NCI-H2107 treated with DMSO at 0.1 percent for 48 hours (cell line): ENCODE data around the gene FER.
"Not testable (repeated sequence)": the region's sequence is repeated elsewhere in the genome, so short reads cannot be mapped to it uniquely, and the experiment has no call there.

Source experiments
- DNase-seq: peaks from one replicate; lab custom pipeline; 2025; ENCODE audit not compliant: unreplicated experiment; lab: John Stamatoyannopoulos, UW

Gene FER

DNA sequence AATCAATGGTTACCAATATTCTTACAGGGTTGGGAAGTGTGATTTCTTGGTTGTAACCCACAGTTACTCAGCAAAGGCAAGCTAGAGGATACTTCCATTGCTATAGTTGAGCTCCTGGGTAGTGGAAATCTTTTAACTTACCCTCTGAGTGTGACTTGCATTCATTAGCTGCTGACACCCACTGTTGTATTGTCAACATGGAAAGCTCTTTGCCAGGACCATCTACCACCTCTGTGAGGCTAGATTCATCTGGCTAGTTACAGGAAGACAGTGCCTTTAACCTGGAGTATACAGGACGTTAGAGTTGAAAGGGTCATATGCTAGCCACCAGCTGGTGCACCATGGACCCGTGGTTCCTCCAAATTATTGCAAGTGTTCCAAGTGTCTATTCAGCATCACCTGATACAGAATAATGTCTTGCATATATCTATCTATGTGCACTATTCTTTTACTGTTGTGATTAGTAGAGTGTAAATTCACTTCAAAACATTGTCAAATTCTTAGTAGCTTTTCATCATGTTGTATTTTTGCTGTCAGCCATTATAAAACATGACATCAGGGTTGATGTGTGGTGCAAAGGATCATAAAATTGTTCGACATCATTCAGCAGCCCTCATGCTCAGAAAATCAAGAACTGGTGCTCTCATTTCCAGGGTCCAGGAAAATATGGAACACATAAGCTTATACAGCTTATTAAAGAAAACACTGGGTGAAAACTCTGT, 423.1 kb downstream of the FER start:
- DNase-seq, result no peak

DNA sequence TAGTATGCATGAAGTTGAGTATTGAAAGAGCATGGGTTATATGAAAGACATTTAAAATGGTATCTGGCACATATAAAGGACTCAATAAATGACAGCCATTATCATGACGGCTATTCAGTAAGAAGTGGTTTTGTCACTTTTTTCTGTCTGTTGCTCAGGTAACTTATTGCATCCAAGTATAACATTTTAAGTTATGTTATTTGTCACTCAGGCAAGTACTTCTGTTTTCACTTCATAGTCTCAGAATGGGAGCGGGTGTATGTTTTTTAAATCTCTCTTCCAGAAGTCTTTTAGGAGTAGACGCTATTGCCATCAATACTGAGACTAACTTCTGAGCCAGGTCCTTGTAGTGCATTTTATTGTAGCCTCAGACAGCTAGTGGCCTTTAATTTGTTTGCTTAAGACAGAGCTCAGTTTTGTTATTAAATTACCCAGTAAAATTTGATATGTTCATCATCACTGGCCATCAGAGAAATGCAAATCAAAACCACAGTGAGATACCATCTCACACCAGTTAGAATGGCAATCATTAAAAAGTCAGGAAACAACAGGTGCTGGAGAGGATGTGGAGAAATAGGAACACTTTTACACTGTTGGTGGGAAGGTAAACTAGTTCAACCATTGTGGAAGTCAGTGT, 423.9 kb downstream of the FER start:
- not testable (repeated sequence) for DNase-seq

DNA sequence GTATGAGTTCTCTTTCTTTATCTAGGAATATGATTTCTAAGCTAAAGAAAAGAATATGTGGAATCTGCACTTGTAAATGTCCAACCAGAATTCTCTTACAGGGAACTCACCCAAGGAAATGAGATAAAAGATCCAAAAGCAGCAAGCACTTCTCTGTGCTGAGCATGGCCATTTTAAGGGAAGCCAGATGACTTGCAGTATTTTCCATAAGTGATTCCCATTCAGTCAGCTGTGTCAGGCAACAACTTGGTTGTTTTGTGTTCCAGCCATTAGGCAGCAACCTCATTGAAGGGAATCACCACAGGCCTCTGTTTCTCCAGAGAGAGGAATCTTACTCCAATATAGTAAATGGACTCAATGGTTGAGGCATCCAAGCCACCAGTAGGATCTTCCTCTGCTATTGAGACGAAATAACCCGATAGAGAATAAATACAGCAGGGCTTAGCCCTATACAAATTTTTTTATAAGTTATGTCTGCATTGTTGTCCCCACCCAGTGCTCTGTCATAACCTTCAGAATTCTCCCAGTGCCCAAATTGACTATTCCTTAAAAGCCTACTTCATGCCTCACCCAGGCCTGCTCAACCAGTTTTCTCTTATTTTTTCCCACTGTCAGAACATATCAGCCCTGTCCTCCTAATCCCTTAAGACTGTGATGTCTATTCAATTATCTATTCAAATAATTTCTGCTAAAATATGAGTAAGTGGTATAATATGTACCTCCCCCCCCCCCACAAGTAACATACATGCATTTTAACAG, 425.5 kb downstream of the FER start:
- DNase-seq, result no peak

DNA sequence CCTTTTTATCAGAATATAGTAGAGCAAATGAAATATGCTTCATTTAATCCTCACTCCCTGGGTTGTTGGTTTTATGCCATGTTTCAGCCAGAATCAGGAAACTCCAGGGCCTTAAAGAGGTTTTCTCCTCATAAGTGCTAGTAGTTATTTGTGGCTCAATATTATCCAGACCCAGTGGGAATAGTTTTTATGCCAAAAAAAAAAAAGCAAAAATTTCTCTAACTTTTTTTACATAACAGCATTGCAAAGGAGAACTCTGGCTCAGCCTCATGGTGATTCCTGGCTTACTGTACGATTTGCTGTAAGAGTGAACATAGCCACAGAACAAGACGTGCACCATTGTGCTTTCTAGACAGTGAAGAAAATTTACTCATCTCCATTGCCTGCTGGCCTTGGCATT, 429.5 kb downstream of the FER start:
- no peak for DNase-seq

DNA sequence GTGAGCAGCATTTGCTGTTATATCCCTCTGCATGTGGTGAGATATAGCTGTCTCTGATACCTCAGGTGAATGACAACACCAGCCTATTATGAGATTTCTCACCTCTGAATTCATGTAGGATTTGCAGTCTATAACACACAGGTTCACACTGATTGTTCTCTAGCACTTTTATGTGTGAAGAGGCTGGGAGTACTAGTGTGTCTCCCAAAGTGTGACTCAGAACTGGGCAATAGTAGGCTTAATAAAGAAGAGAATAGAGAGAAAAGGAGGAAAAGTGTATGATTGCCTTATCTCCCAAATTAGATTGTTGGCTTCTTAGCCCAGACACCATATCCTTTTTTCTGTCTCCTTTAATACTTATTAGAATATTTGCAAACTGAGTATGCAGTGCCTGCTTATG, 430.1 kb downstream of the FER start:
- no peak for DNase-seq

DNA sequence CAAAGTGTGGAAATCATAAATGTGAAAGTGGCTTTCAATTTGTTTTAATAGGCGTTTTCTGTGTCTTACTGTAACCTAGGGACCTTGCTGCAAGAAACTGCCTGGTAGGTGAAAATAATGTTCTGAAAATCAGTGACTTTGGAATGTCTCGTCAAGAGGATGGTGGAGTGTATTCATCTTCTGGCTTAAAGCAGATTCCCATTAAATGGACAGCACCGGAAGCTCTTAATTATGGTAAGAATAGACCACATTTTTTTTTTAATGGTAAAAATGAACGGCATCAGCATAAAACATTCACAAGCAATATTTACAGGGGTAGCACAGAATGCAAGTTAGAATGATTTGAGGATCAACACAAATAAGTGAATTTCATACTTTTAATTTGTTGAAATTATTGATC, 433.0 kb downstream of the FER start:
- no peak for DNase-seq

DNA sequence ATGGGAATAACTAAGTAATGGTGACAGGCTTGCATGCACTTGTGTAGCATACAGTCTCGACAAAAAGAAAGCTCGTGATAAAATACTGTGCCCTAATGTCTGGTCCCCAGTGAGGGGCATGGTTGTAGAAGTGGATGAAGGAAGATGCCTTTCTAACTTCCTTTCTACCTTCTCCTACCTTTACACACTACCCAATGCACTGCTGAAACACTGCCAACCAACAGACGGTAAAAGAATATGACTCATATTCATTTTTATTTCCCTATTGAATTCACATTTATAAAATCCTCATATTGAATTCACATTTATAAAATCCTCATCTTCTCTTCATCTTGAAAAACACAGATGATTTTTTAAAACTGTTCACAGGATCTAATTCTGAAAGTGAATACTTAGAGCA, 439.1 kb downstream of the FER start:
- no peak for DNase-seq

DNA sequence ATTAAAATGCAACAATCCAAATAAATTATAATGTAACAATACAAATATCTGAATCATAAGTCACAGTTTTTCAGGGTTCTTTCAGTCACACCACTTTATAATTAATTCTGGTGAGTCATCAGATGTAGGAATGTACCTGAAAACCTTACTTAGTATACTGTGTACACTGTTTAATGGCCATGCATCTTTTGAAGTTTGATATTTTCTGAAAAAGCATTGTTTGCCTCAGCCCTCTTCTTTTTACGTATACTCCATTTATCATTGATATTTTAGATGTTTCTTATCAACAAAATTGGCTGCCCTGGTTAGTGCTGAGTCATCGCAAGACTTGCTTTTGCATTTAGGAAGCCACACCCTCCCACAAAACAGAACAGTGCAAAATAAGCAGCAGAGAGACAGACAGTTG, 443.5 kb downstream of the FER start:
- no peak for DNase-seq

DNA sequence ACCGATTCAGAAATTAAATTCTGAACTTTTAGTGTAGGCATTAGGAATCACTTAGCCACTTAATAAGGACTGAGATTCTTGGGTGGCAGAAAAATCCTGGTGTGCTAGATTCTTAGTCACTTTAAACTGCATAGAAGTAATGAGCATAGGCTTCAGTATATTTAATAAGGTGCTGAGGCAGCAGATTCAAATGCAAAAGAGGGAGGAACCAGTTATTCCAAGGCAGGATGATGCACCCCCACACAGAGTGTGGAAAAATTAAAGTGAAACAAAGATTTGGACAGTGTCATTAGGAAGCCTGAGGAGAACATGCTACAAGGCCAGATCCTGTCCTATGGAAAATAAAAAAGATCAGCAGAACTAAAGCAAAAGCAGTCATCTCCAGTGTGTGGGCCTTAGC, 444.3 kb downstream of the FER start:
- no peak for DNase-seq

DNA sequence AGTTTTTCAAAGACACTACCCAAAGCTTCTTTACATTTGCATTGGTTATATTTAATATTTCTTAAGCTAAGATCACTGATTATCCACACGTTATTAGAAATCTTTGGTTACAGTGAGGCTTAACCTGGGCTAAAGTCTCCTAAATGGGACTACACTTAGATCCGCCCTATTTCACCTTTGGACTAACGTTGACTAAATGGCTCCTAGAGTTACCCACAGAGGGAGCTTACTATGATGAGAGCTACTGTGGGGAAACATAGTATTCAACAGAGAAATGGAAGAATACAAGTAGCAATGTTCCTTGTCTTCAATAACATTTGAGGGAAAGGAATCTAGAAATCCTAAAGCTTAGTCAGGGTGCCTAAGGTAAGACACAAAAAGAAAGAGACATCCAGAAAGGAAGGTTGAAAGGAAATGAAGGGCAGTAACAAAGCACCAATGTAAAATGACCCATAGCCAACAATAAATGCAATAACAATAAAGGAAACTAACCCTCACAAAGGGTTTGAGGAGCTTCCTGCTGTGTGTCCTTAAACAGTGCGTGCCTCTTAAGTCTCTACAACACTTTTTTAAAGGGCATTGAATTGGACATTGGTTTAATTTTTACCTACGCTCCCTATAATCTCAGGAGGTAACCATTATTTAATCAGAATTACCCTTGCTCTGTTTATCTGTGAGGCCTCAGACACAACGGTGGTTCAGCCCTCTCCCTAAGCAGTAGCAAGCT, 445.0 kb downstream of the FER start:
- no peak for DNase-seq

DNA sequence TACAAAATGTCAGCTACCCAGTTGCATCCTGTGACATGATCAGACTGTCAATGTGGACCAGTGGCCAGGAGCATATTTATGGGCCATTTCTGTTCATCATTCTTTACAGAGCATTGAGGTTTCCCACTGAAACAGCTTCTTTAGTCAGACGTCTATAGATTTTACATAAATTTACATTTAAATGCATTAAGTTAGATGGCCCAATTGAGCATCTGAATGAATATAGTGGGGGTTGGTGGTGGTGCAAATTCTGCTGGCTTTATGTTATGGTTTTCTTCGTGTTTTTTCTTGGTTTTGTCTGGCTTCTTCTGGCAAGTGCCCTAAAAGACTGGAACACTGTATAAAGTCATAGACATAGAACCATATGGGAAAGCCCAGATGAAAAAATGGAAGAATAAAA, 448.0 kb downstream of the FER start:
- no peak for DNase-seq

DNA sequence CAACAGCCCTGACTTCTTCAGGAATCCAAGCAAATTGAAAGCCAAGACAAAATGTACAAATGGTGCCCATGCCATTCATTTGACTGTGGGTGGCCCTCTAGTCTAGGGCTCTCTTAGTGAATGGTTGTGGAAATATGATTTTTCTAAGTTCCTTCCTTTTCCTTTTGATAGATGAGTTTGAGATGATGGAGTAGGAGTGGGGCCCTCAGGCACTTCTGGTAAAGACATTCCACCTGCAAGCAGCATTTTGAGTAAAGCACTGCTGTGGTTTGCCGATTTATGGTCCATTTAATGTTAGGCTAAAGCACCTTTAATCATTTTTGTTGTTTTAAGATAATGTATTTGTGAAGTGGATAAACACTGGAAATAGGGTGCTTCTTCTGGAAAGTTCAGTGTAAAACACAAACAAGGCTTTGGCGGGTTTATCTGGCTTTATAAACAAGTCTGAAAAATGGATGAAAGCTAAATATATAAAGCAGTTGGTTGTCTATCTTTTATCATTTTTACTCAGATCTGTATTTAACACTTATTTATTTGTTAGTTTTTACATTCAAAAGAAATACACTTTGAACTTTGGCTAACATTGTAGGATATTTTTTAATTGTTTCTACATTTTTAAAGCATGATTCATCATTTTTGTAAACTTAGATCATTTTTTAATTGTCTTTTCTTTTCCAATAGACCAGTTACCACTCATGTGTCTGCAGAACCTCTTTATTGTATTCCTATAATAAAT, 448.6 kb downstream of the FER start:
- no peak for DNase-seq

DNA sequence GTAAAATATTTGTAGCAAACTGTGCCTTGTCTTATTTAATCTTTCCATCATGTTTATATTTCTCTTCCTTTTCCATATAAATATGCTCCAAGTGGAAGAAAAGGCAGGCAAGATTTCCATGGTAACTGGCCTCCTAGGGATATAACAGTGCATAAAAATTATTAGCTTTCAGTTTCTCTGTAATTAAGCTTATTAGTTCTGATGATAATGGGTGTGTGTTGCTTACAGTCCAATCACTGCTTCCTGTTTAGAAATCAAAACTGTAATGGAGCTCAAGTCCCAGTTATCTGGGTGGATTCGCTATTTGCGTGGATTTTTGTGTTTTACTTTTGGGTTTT, 449.1 kb downstream of the FER start:
- DNase-seq, result no peak

DNA sequence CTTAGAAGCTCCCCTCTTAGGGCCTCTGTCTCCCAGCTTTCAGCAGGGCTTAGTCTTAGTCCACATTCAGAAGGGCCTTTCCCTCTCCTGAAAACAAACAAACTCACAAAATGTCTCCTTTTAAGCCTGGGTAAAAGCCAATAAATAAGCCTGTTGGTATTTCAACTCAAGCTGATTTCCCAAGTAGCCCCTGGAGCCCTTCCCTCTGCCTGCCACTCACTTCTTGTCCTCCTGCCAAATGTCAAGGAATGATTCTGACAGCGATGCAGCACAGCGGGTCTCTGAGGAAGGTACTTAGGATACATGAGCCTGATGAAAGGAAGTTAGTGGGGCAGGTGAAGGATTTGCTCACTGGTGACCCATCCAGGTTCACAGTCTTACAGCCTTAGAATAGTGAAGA, 451.6 kb downstream of the FER start:
- no peak for DNase-seq

DNA sequence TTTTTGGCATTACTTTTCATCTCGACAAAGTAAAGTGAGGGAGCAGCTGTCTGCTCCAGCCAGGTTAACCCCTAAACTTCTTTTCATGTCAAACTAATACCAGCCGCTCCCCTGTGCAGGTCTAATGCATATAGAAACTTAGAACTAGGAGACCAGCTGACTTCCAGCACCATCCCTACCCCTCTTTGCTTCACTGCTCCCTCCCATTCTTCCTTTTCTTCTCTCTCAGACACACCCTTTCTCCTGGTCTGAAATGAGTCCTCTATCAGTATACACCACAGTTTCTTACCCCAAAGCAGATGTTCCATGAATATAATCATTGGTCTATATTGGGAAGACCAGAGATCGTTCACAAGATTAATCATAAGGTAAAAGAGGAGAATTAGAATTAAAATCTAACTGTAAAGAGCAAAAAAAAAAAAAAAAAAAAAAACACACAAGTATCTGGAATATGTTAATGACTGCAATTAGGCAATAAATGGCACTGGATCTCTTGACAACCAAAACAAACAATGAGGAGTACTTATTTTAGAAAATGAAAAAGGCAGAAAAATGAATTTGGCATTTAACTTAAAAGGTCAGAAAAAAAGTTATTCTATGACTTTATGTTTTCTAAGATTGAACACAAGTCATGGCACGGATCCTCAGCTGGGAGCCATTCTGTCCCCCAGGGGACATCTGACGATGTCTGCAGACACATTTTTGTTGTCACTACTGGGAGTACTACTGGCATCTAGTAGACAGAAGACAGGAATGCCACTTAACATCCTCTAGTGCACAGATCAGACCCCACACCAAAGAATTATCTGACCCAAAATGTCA, 452.3 kb downstream of the FER start:
- no peak for DNase-seq

DNA sequence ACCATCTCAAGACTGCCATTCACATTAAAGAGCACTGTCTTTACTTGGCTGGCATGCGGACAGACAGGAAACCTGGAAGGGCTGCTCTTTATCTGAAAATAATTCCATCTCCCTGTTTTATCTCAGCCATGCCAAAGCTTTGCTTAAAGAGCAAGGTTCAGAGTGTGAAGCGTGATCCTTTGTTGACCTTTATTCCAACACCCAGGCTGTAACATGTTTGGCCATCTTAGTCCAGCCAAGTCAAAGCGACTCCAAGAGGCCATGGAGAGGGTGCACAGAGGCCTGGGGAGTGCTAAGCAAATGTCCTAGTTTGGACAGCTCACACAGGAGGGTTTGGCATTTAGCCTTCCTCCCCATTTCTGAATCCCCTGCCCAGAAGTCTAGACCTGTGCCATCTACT, 467.3 kb downstream of the FER start:
- no peak for DNase-seq

DNA sequence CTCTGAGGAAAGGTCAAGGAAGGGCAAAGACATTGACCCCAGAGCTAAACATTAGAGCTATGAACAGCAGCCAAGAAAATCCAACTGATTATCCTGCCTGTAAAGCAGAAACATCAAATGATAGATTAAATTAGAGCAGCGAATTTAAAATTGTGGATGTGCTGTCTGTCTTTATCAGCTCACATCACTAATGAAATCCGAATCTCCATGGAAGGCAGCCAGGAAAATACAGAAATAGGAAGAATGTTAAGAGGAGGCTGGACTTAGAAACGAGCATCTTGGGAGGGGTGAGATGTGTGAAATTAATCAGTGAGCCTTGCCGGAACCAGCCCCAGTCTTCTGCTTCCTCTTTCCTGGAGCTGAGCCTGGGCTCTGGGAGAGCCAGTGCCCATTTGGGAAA, 471.1 kb downstream of the FER start:
- no peak for DNase-seq

DNA sequence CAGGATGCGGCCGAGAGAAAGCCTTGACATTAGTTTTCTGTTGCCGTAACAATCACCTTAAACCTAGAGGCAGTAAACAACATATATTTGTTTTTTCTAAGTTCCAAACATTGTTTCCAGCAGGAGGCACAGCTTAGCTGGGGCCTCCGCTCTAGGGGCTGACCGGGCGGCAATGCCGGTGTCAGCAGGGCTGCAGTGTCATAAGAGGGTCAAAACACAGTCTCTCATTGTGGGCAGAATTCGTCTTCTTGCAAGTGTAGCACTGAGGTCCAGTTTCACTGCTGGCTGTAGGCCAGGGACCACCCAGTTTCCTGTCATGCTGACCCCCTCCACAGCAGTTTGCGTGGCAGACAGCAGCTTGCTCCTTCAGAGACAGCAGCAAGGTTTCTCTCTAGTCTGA, 475.8 kb downstream of the FER start:
- no peak for DNase-seq

DNA sequence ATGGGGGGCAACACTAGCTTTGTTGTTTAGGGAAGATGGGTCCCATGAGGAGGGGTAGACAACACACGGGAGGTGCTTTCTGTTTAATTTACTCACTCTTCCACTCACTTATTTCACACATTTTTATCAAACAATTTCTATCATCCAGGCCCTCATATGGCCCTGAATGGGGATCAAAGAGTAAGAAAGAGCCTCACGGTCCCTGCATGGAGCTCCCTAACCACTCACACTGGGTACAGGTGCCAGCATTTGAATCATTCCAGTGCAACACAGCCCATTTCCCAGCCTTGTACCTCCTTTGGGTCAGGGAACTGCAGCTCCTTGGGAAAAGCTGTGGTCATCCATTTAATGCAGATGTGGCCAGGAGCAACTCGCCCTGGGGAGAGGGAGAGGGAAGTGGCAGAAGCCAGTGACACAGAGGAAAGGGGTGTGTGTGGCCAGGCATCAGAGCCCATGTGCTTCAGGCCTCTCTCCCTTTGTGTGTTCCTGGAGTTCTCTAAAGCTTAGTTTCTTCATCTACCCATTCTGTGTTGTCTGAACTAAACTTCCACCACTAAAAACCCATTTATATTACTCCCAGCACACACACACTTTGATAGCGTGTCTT, 476.7 kb downstream of the FER start:
- DNase-seq, result no peak
